Subcutaneous abdominal adipose tissue (tissue), 5 donors: ENCODE results near the gene C1orf198.

Source experiments
- H3K27ac ChIP-seq: one replicate; pipeline ENCODE4 v1.7.0; 2013; ENCODE audit warnings: low read depth, mild to moderate bottlenecking, inconsistent platforms, low read length, moderate library complexity
- H3K27me3 ChIP-seq, 5 donors: one replicate each; pipeline ENCODE4 v1.7.0; 2013; ENCODE audit warnings: low read length in 5 of 5, inconsistent platforms in 1 of 5; ENCODE audit not compliant: control insufficient read depth in 5 of 5, insufficient read depth in 4 of 5
- H3K36me3 ChIP-seq, 5 donors: one replicate each; pipeline ENCODE4 v1.7.0; 2013; ENCODE audit warnings: low read length in 5 of 5; ENCODE audit not compliant: control insufficient read depth in 5 of 5, insufficient read depth in 5 of 5
- H3K4me1 ChIP-seq, 5 donors: one replicate each; pipeline ENCODE4 v1.7.0; 2013; ENCODE audit warnings: low read length in 5 of 5, mild to moderate bottlenecking in 3 of 5, moderate library complexity in 1 of 5; ENCODE audit not compliant: control insufficient read depth in 5 of 5, insufficient read depth in 5 of 5
- H3K4me3 ChIP-seq, 5 donors: one replicate each; pipeline ENCODE4 v1.7.0; 2013; ENCODE audit warnings: low read length in 5 of 5, low read depth in 1 of 5
- H3K9ac ChIP-seq, 5 donors: one replicate each; pipeline ENCODE4 v1.7.0; 2013; ENCODE audit warnings: low read length in 5 of 5, mild to moderate bottlenecking in 4 of 5, moderate library complexity in 3 of 5
- H3K9me3 ChIP-seq, 5 donors: one replicate each; pipeline ENCODE4 v1.7.0; 2013; ENCODE audit warnings: low read length in 5 of 5; ENCODE audit not compliant: control insufficient read depth in 5 of 5
- donor health status: healthy.
- donor health status: healthy.
- donor health status: healthy.
- donor health status: healthy.
- donor health status: healthy.

Gene C1orf198

GRCh38 chr1:230807561-230808280 lies 60.6 kb downstream of the C1orf198 start:
- Histone ChIP-seq H3K4me1 (peaks cover 0 to 24% (median 16%) of the 10 kb centered on the region in 5 donors), H3K36me3 (no peaks in the 10 kb centered on the region), H3K4me3 (no peak overlapping the region), H3K27ac (no peak overlapping the region), H3K9me3 (peaks cover 0 to 5% (median 4%) of the 10 kb centered on the region in 5 donors), H3K27me3 (no peaks in the 10 kb centered on the region), H3K9ac (no peak overlapping the region)

- Histone ChIP-seq H3K27me3 (no peaks in the 10 kb centered on the region), H3K4me3 (no peak overlapping the region), H3K36me3 (no peaks in the 10 kb centered on the region), H3K9ac (no peak overlapping the region), H3K27ac (no peak overlapping the region), H3K4me1 (peaks cover 0 to 24% (median 16%) of the 10 kb centered on the region in 5 donors), H3K9me3 (no peaks in the 10 kb centered on the region)
These were observed 61.3 kb downstream of the C1orf198 start for GRCh38 chr1:230807029-230807428.

- no peak overlapping the region for H3K27ac ChIP-seq
These were observed 61.8 kb downstream of the C1orf198 start for GRCh38 chr1:230806552-230806951.

DNA sequence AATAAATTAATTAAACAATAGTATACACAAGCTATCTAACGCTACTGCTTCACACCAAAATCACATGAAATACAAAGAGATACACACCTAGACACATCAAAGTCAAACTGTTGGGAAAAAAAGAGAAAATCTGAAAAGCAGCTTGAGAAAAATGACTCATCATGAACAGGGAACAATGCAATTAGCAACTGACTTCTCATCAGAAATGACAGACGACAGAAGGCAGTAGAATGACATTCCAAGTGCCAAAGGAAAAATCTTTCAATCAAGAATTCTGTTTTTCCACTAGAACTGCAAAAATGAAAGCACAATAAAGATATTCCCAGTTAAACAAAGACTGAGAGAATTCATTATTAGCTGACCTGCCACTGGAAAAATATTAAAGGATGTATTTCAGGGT lies 63.9 kb downstream of the C1orf198 start:
- no peak overlapping the region for H3K27ac ChIP-seq
- H3K9ac ChIP-seq: no peak overlapping the region
- no peak overlapping the region for H3K4me3 ChIP-seq
- no peaks in the 10 kb centered on the region for H3K9me3 ChIP-seq
- H3K27me3 ChIP-seq: no peaks in the 10 kb centered on the region
- no peaks in the 10 kb centered on the region for H3K36me3 ChIP-seq
- H3K4me1 ChIP-seq: peaks cover 0 to 20% (median 13%) of the 10 kb centered on the region in 5 donors

More at GRCh38 chr1:230806552-230806951, 61.8 kb downstream of the C1orf198 start:
- Histone ChIP-seq H3K4me1 (peaks cover 0 to 24% (median 16%) of the 10 kb centered on the region in 5 donors), H3K4me3 (no peak overlapping the region), H3K9me3 (no peaks in the 10 kb centered on the region), H3K27me3 (no peaks in the 10 kb centered on the region), H3K36me3 (no peaks in the 10 kb centered on the region), H3K9ac (no peak overlapping the region)

DNA sequence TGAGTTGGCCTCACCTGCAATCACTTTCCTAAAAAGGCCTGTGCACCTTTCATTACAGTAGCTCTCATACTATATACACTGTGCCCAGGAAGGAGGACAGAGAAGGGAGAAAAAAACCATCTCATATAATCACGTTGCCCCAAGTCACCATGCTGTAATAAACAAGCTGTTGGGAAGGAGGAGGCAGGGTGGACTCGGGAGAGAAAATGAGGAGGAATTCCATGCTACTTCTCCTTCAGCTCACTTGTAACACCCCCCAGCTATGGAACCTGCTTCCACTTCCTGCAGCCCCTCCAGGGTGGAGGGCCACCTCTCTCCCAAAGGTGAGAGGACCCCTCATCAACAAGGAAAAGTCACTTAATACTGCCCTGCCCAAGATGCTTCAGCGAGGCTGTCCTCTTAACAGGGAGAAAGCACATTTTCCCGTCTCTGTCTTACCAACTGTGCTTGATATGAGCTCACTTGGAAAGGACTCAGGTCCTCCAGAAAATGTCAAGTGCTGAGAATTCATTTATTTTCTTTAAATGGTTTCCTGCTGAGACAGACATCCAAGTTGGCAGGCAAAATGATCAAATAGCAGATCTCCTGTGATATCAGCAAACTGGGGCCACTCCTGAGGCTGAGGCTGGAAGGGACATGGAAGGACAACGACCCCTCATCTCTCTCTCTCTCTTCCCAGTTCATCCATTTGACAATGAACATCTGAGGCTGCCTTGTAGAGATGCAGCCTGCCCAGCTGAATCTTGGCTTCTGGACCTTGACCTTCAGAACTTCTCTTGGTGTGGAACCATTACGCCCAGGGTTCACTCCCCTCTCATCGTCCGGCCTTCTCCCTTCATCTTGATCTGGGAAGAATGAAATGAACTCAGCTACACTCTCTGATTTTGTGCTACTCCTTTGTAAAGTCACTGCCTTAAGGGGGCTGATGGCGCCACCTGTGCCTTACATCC lies 67.2 kb downstream of the C1orf198 start:
- H3K4me3 ChIP-seq: no peak overlapping the region
- no peak overlapping the region for H3K9ac ChIP-seq
- peaks cover 0 to 4% (median 0%) of the 10 kb centered on the region in 5 donors for H3K4me1 ChIP-seq
- no peaks in the 10 kb centered on the region for H3K36me3 ChIP-seq
- no peak overlapping the region for H3K27ac ChIP-seq
- H3K9me3 ChIP-seq: no peaks in the 10 kb centered on the region
- H3K27me3 ChIP-seq: no peaks in the 10 kb centered on the region

DNA sequence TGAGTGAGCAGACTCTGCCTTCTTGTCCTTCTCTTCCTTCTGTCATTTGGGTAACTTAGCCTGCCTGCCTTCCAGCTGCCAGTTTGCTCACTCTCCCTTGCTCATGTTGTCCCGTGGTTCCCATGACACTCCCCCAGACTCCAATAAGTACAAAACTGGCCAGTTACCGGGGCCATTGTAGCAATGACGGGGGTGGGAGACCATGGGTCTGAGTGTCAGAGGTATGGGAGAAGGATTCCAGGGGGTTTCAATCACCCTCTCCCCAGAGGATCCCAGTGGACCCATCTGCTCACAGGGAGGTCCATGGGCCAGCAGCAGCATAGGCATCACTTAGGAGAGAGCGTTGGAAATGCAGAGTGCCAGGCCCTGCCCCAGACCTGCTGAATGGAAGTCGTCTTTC lies 69.8 kb downstream of the C1orf198 start:
- H3K9ac ChIP-seq: no peak overlapping the region
- no peaks in the 10 kb centered on the region for H3K27me3 ChIP-seq
- H3K4me3 ChIP-seq: no peak overlapping the region
- peaks cover 0 to 4% (median 0%) of the 10 kb centered on the region in 5 donors for H3K4me1 ChIP-seq
- no peaks in the 10 kb centered on the region for H3K36me3 ChIP-seq
- no peak overlapping the region for H3K27ac ChIP-seq
- H3K9me3 ChIP-seq: no peaks in the 10 kb centered on the region

DNA sequence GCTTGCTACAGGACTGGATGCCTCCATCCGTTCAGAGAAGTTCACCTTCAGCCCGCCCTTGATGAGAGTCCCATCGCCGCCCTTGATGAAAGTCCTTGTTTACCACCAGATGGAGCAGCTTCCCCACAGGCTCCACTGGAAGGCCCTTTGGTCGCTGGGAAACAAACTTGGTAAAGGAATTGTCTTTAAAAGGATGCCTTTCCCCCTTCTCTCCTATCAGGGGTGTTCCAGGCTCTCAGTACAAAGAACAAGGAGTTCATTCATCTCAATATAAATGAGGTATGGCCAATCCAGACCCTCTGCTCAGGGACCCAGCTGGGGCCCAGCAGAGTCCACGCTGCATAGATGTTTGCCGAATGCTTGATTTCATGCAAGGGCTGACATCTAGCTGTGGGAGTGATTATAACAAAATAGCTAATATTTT lies 70.4 kb downstream of the C1orf198 start:
- Histone ChIP-seq H3K27me3 (no peaks in the 10 kb centered on the region), H3K4me3 (no peak overlapping the region), H3K4me1 (peaks cover 0 to 4% (median 0%) of the 10 kb centered on the region in 5 donors), H3K27ac (no peak overlapping the region), H3K9ac (no peak overlapping the region), H3K36me3 (no peaks in the 10 kb centered on the region), H3K9me3 (no peaks in the 10 kb centered on the region)

DNA sequence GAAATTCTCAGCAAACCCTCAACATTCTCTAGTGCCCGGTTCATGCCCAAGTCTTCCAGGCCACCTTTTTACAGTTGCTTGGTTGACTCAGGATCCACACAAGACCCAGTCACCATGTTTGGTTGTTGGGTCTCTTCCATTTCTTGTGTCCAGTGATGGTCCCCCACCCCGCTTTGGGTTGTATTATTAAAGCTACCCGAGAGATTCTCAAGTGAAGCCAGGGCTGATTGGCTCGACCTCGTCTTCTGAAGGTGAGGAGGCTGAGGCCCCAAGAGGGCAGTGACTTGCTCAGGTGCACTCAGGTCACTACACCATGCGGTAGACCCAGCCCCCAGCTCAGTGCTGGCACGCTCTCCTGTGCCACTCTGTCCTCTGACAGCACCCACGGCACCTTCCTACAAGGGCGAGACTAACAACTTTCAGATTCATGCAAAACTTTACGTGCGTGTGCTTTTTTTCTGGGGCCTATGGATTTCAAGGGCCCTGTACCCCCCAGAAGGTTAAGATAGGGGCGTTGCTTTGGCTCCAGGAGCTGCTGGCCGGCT lies 70.9 kb downstream of the C1orf198 start:
- Histone ChIP-seq H3K27ac (no peak overlapping the region), H3K9ac (no peak overlapping the region), H3K4me3 (no peak overlapping the region), H3K4me1 (peaks cover 0 to 4% (median 0%) of the 10 kb centered on the region in 5 donors), H3K9me3 (no peaks in the 10 kb centered on the region), H3K36me3 (no peaks in the 10 kb centered on the region), H3K27me3 (no peaks in the 10 kb centered on the region)

DNA sequence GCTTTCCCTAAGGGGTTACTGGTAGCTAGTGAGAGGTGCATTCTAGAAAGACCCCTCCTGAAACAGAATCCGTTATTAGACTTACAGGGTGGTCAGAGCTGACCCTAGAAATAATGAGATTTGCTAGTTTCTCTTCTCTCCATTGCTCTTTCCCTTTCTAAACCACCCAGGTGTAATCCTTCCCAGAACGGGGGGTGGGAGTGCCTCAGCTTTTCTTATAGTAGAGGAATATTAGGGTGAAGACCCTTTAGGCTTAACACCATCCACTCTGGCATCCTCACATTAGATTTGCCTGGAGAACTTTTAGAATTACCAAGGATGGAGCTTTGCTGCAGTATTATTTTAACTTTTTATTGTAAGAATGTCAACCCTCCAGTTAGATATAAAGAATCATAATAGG lies 71.7 kb downstream of the C1orf198 start:
- Histone ChIP-seq H3K27ac (no peak overlapping the region), H3K27me3 (peaks cover 0 to 5% (median 0%) of the 10 kb centered on the region in 5 donors), H3K4me3 (no peak overlapping the region), H3K36me3 (no peaks in the 10 kb centered on the region), H3K4me1 (peaks cover 0 to 4% (median 0%) of the 10 kb centered on the region in 5 donors), H3K9me3 (no peaks in the 10 kb centered on the region), H3K9ac (no peak overlapping the region)
